H1 (cell line): ENCODE data around the gene CTSW.

Source experiments
- MAFK ChIP-seq: IDR thresholded peaks from 2 replicates; pipeline ENCODE4 v1.6.1; 2012; ENCODE audit warnings: low read depth, mild to moderate bottlenecking, improper control_type of control experiment, low read length
- TF ChIP-seq, protein P1 (sequence below), 3 experiments: IDR thresholded peaks; 1 replicate in 2 of 3; 2 replicates in 1 of 3; pipeline versions ENCODE4 v1.5.1 to v1.6.1; 2011; ENCODE audit warnings: low read length in 3 of 3, mild to moderate bottlenecking in 3 of 3, inconsistent platforms in 2 of 3, low read depth in 1 of 3, moderate library complexity in 1 of 3; ENCODE audit not compliant: insufficient read depth in 1 of 3; ENCODE audit errors: control extremely low read depth in 1 of 3

- TF ChIP-seq, protein P1, sequence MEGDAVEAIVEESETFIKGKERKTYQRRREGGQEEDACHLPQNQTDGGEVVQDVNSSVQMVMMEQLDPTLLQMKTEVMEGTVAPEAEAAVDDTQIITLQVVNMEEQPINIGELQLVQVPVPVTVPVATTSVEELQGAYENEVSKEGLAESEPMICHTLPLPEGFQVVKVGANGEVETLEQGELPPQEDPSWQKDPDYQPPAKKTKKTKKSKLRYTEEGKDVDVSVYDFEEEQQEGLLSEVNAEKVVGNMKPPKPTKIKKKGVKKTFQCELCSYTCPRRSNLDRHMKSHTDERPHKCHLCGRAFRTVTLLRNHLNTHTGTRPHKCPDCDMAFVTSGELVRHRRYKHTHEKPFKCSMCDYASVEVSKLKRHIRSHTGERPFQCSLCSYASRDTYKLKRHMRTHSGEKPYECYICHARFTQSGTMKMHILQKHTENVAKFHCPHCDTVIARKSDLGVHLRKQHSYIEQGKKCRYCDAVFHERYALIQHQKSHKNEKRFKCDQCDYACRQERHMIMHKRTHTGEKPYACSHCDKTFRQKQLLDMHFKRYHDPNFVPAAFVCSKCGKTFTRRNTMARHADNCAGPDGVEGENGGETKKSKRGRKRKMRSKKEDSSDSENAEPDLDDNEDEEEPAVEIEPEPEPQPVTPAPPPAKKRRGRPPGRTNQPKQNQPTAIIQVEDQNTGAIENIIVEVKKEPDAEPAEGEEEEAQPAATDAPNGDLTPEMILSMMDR (IDR thresholded peaks at IDR 0.05; ENCODE audit: control extremely low read depth in 1 of 3, insufficient read depth in 1 of 3, low read depth in 1 of 3, low read length in 3 of 3), result no peak
- TF ChIP-seq MAFK, result no peak
Observed at GRCh38 chr11:65863889-65864705, 15.5 kb upstream of the CTSW start.
